Gastrocnemius medialis (tissue), 4 donors: ENCODE measurements around the gene KRTAP10-4. TPM values are rescaled to one million over a fixed set of nuclear protein-coding genes. Genes with fewer than 3 reads are reported as not detected.
"Not testable (repeated sequence)": the region's sequence is repeated elsewhere in the genome, so short reads cannot be mapped to it uniquely, and the experiment has no call there.

Source experiments
- ATAC-seq, 2 donors: fragments of 150-250 bp; one replicate each; pipeline ENCODE4 v1.9.1; 2016
- DNase-seq, 2 donors: peaks; one replicate each; pipeline ENCODE4 v3.0.0-alpha.2; 2019
- H3K27ac ChIP-seq, 4 donors: fragments of 200-600 bp; sonication (generic); 1 replicate in 1 of 4; 2 replicates in 3 of 4; pipeline ENCODE4 v1.5.1; 2016 to 2018; ENCODE audit warnings: mild to moderate bottlenecking in 2 of 4, moderate library complexity in 1 of 4
- H3K27me3 ChIP-seq, 3 donors: fragments of 200-600 bp; sonication (generic) in 2 of 3; 1 replicate in 1 of 3; 2 replicates in 2 of 3; pipeline versions ENCODE4 v1.5.1 to v1.6.0; 2016 to 2019; ENCODE audit warnings: mild to moderate bottlenecking in 1 of 3, moderate library complexity in 1 of 3
- H3K36me3 ChIP-seq, 2 donors: fragments of 200-600 bp; sonication (generic) in 1 of 2; one replicate each; pipeline ENCODE4 v1.5.1; 2017 to 2018
- H3K4me1 ChIP-seq, 2 donors: fragments of 200-600 bp; sonication (generic) in 1 of 2; one replicate each; pipeline ENCODE4 v1.5.1; 2016 to 2017; ENCODE audit warnings: mild to moderate bottlenecking in 2 of 2
- H3K4me3 ChIP-seq, 4 donors: fragments of 200-600 bp; sonication (generic) in 3 of 4; 1 replicate in 1 of 4; 2 replicates in 3 of 4; pipeline ENCODE4 v1.5.1; 2016 to 2019; ENCODE audit warnings: mild to moderate bottlenecking in 2 of 4
- H3K9me3 ChIP-seq, 3 donors: fragments of 200-600 bp; sonication (generic) in 2 of 3; 1 replicate in 1 of 3; 2 replicates in 2 of 3; pipeline ENCODE4 v1.5.1; 2016 to 2019
- CTCF ChIP-seq, 5 experiments: fragments of 450-650 bp in 3 of 5; fragments of 200-600 bp in 2 of 5; sonication (generic) in 2 of 5; IDR thresholded peaks in 4 of 5; conservative IDR thresholded peaks in 1 of 5; 1 replicate in 4 of 5; 2 replicates in 1 of 5; pipeline ENCODE4 v1.5.1; 2016 to 2019; ENCODE audit warnings: antibody characterized with exemption in 5 of 5, mild to moderate bottlenecking in 3 of 5, moderate library complexity in 3 of 5
- POLR2A ChIP-seq, 2 donors: fragments of 450-650 bp; IDR thresholded peaks; one replicate each; pipeline ENCODE4 v1.6.1; 2017; ENCODE audit warnings: antibody characterized with exemption in 2 of 2, mild to moderate bottlenecking in 2 of 2, moderate library complexity in 2 of 2
- in situ Hi-C, 4 donors: fragments of 200-750 bp; cut with MboI; loops; one replicate each; pipeline versions ENCODE4 v1.15.0 to v1.8.0; 2017; ENCODE audit warnings: low sequenced_read_pairs in 4 of 4
- intact Hi-C: fragments of 100-400 bp; cut with DNase I; formaldehyde crosslinking; loops from one replicate; pipeline ENCODE4 v1.15.1; 2023; ENCODE audit warnings: low total_unique reads
- total RNA-seq, 4 donors: library from RNA; depleted of rRNA; stranded (reverse); fragments of >200 nt; gene quantifications; one replicate each; pipeline versions ENCODE4 v1.1.0 to v1.2.3, GENCODE V29; 2016

KRTAP10-4 gene
- total RNA-seq, 4 donors from 2014 or later: not detected

DNA sequence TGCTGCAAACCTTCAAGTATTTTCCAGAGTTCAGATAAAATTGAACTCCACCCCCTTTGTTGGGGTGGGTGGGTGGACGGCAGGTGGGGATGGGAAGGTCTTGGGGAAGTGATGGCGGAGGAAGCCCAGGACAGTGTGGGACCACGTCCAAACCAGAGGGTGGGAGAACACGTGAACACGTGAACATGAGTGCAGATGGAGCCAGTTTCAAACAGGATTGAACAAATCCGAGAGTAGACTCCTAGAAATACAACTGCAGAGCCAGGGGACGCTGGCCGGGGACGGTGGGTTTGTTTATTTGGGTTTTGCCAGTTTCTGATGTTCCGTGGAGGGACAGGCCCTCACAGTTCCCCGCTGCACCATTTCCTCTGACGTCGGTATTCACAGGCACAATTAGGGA lies 25.1 kb upstream of the KRTAP10-4 start:
- Histone ChIP-seq H3K4me1 (no peaks in the 10 kb centered on the region), H3K4me3 (no peak overlapping the region), H3K27ac (no peak overlapping the region), H3K36me3 (no peaks in the 10 kb centered on the region), H3K27me3 (peaks cover 20 to 39% (median 31%) of the 10 kb centered on the region in 3 donors), H3K9me3 (no peaks in the 10 kb centered on the region)
- TF ChIP-seq POLR2A (IDR thresholded peaks at IDR 0.05) (no peak), CTCF (IDR thresholded peaks at IDR 0.05 in 4 of 5, conservative IDR thresholded peaks at IDR 0.05 in 1 of 5) (no peak)
- in situ Hi-C loops (no loop called here), intact Hi-C loops (no loop called here)
- ATAC-seq (no peak), DNase-seq (no peak)

DNA sequence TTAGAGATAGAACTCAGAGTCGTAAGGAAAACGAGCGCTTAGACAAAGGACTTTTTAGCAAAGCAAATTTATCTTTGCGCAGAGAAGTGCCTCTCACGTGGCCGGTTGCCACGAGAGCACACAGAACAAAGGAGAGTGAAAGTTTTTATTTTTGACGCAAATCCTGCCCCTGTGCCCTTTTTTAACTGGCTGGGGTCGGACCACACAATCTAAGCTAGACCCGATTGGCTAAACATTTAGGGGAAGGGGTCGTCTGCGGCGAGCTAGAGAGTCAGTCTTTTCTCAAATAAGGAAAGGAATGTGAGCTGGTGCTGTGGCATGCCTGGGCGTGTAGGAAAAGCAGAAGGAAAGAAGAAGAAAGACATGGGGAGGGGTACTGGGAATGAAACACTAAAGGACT lies 24.6 kb upstream of the KRTAP10-4 start:
- no peak for TF ChIP-seq CTCF (IDR thresholded peaks at IDR 0.05 in 4 of 5, conservative IDR thresholded peaks at IDR 0.05 in 1 of 5)
- TF ChIP-seq POLR2A (IDR thresholded peaks at IDR 0.05): no peak
- H3K36me3 ChIP-seq: no peaks in the 10 kb centered on the region
- H3K27me3 ChIP-seq: peaks cover 25 to 40% (median 36%) of the 10 kb centered on the region in 3 donors
- no peaks in the 10 kb centered on the region for H3K9me3 ChIP-seq
- no peak overlapping the region for H3K4me3 ChIP-seq
- no peak for DNase-seq
- H3K4me1 ChIP-seq: no peaks in the 10 kb centered on the region
- intact Hi-C loops (no loop called here), in situ Hi-C loops (no loop called here)
- no peak overlapping the region for H3K27ac ChIP-seq
- no peak for ATAC-seq

GRCh38 chr21:44549525-44550211 lies 23.9 kb upstream of the KRTAP10-4 start:
- Histone ChIP-seq H3K27me3 (peaks cover 30 to 47% (median 42%) of the 10 kb centered on the region in 3 donors), H3K4me1 (no peaks in the 10 kb centered on the region), H3K9me3 (no peaks in the 10 kb centered on the region), H3K36me3 (no peaks in the 10 kb centered on the region), H3K27ac (no peak overlapping the region), H3K4me3 (no peak overlapping the region)
- TF ChIP-seq CTCF (IDR thresholded peaks at IDR 0.05 in 4 of 5, conservative IDR thresholded peaks at IDR 0.05 in 1 of 5) (no peak), POLR2A (IDR thresholded peaks at IDR 0.05) (no peak)
- intact Hi-C loops: no loop called here
- DNase-seq: no peak
- in situ Hi-C loops: no loop called here
- no peak for ATAC-seq

GRCh38 chr21:44550285-44550684 lies 23.2 kb upstream of the KRTAP10-4 start:
- peaks cover 36 to 52% (median 44%) of the 10 kb centered on the region in 3 donors for H3K27me3 ChIP-seq
- H3K4me1 ChIP-seq, H3K9me3 ChIP-seq, DNase-seq, H3K4me3 ChIP-seq, H3K27ac ChIP-seq, ATAC-seq, H3K36me3 ChIP-seq, intact Hi-C loops, in situ Hi-C loops: not testable (repeated sequence)

DNA sequence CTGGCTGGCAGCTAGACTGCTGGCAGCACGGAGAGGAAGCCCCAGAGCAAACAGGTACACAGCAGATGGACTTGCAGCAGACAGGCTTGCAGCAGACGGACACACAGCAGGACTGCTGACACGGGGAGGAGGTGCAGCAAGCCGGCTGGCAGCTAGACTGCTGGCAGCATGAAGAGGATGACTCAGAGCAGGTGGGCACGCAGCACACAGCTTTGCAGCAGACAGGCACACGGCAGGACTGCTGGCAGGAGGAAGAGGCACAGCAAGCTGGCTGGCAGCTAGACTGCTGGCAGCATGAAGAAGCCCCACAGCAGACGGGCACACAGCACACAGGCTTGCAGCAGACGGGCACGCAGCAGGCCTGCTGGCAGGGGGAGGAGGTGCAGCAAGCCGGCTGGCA lies 22.7 kb upstream of the KRTAP10-4 start:
- H3K4me3 ChIP-seq: no peak overlapping the region
- intact Hi-C loops (no loop called here), in situ Hi-C loops (no loop called here)
- no peak for DNase-seq
- H3K4me1 ChIP-seq: no peaks in the 10 kb centered on the region
- no peak for ATAC-seq
- no peak overlapping the region for H3K27ac ChIP-seq
- no peaks in the 10 kb centered on the region for H3K36me3 ChIP-seq
- no peaks in the 10 kb centered on the region for H3K9me3 ChIP-seq
- no peak for TF ChIP-seq POLR2A (IDR thresholded peaks at IDR 0.05)
- H3K27me3 ChIP-seq: peaks cover 37 to 57% (median 45%) of the 10 kb centered on the region in 3 donors
